IPS-15b (cell line): Measurements from ENCODE around the gene CEP55.

ENCODE experiments used
- H3K27me3 ChIP-seq: one replicate; pipeline ENCODE4 v1.6.1; 2013; ENCODE audit warnings: low read length; ENCODE audit not compliant: control insufficient read depth, insufficient read depth
- H3K36me3 ChIP-seq: one replicate; pipeline ENCODE4 v1.6.1; 2013; ENCODE audit warnings: low read length; ENCODE audit not compliant: control insufficient read depth, insufficient read depth
- H3K4me1 ChIP-seq: one replicate; pipeline ENCODE4 v1.6.1; 2013; ENCODE audit warnings: mild to moderate bottlenecking, low read length; ENCODE audit not compliant: control insufficient read depth, insufficient read depth
- H3K4me3 ChIP-seq: one replicate; pipeline ENCODE4 v1.5.1; 2013; ENCODE audit warnings: low read depth, low read length
- H3K9ac ChIP-seq: one replicate; pipeline ENCODE4 v1.6.1; 2013; ENCODE audit warnings: low read depth, mild to moderate bottlenecking, low read length
- H3K9me3 ChIP-seq: one replicate; pipeline ENCODE4 v1.6.1; 2013; ENCODE audit warnings: mild to moderate bottlenecking, low read length; ENCODE audit not compliant: control insufficient read depth, insufficient read depth

Gene CEP55

GRCh38 chr10:93496322-93497041 lies at the start of gene CEP55:
TSS of gene CEP55 (plus strand) at chr10:93496612. CDS start at chr10:93500052, 3,440 bp downstream.
- Histone ChIP-seq H3K9me3 (no peaks in the 10 kb centered on the region), H3K4me1 (no peaks in the 10 kb centered on the region), H3K4me3 (peak within 1 kb of the TSS; percentile 86), H3K36me3 (no peaks in the 10 kb centered on the region), H3K9ac (peak within 1 kb of the TSS; percentile 63), H3K27me3 (peaks cover 12% of the 10 kb centered on the region)

GRCh38 chr10:93447019-93447418 lies 49.4 kb upstream of the CEP55 start:
- no peak overlapping the region for H3K4me3 ChIP-seq
- H3K27me3 ChIP-seq: no peaks in the 10 kb centered on the region
- H3K4me1 ChIP-seq: peaks cover 13% of the 10 kb centered on the region
- no peaks in the 10 kb centered on the region for H3K9me3 ChIP-seq
- H3K36me3 ChIP-seq: no peaks in the 10 kb centered on the region
- no peak overlapping the region for H3K9ac ChIP-seq

GRCh38 chr10:93447970-93448369 lies 48.4 kb upstream of the CEP55 start:
- Histone ChIP-seq H3K4me1 (peaks cover 13% of the 10 kb centered on the region), H3K9ac (no peak overlapping the region), H3K27me3 (no peaks in the 10 kb centered on the region), H3K9me3 (no peaks in the 10 kb centered on the region), H3K36me3 (no peaks in the 10 kb centered on the region), H3K4me3 (no peak overlapping the region)

- H3K4me1 ChIP-seq: peaks cover 4% of the 10 kb centered on the region
- no peaks in the 10 kb centered on the region for H3K27me3 ChIP-seq
- H3K36me3 ChIP-seq: no peaks in the 10 kb centered on the region
- no peaks in the 10 kb centered on the region for H3K9me3 ChIP-seq
- no peak overlapping the region for H3K9ac ChIP-seq
- H3K4me3 ChIP-seq: no peak overlapping the region
Measured at GRCh38 chr10:93451244-93451947, 45.0 kb upstream of the CEP55 start.

- peaks cover 3% of the 10 kb centered on the region for H3K4me1 ChIP-seq
- no peak overlapping the region for H3K4me3 ChIP-seq
- no peaks in the 10 kb centered on the region for H3K27me3 ChIP-seq
- H3K9me3 ChIP-seq: no peaks in the 10 kb centered on the region
- no peak overlapping the region for H3K9ac ChIP-seq
- no peaks in the 10 kb centered on the region for H3K36me3 ChIP-seq
Measured at GRCh38 chr10:93452143-93452542, 44.3 kb upstream of the CEP55 start.

- Histone ChIP-seq H3K36me3 (no peaks in the 10 kb centered on the region), H3K27me3 (no peaks in the 10 kb centered on the region), H3K4me1 (peaks cover 3% of the 10 kb centered on the region), H3K9ac (no peak overlapping the region), H3K9me3 (no peaks in the 10 kb centered on the region), H3K4me3 (no peak overlapping the region)
Measured at GRCh38 chr10:93454146-93454545, 42.3 kb upstream of the CEP55 start.

- no peaks in the 10 kb centered on the region for H3K36me3 ChIP-seq
- H3K4me3 ChIP-seq: no peak overlapping the region
- no peaks in the 10 kb centered on the region for H3K27me3 ChIP-seq
- H3K9ac ChIP-seq: no peak overlapping the region
- peaks cover 3% of the 10 kb centered on the region for H3K4me1 ChIP-seq
- H3K9me3 ChIP-seq: no peaks in the 10 kb centered on the region
Measured at GRCh38 chr10:93454736-93455135, 41.7 kb upstream of the CEP55 start.

GRCh38 chr10:93456480-93456879 lies 39.9 kb upstream of the CEP55 start:
- H3K4me3 ChIP-seq: no peak overlapping the region
- H3K9me3 ChIP-seq: no peaks in the 10 kb centered on the region
- no peak overlapping the region for H3K9ac ChIP-seq
- H3K36me3 ChIP-seq: no peaks in the 10 kb centered on the region
- H3K4me1 ChIP-seq: peaks cover 3% of the 10 kb centered on the region
- no peaks in the 10 kb centered on the region for H3K27me3 ChIP-seq

GRCh38 chr10:93457511-93457910 lies 38.9 kb upstream of the CEP55 start:
- Histone ChIP-seq H3K9me3 (no peaks in the 10 kb centered on the region), H3K36me3 (no peaks in the 10 kb centered on the region), H3K4me1 (peaks cover 3% of the 10 kb centered on the region), H3K27me3 (no peaks in the 10 kb centered on the region), H3K4me3 (no peak overlapping the region), H3K9ac (no peak overlapping the region)

- H3K9me3 ChIP-seq: no peaks in the 10 kb centered on the region
- no peak overlapping the region for H3K4me3 ChIP-seq
- H3K4me1 ChIP-seq: peaks cover 3% of the 10 kb centered on the region
- H3K36me3 ChIP-seq: no peaks in the 10 kb centered on the region
- H3K27me3 ChIP-seq: no peaks in the 10 kb centered on the region
- H3K9ac ChIP-seq: no peak overlapping the region
Measured at GRCh38 chr10:93458821-93459257, 37.6 kb upstream of the CEP55 start.

- no peaks in the 10 kb centered on the region for H3K27me3 ChIP-seq
- H3K4me1 ChIP-seq: peaks cover 3% of the 10 kb centered on the region
- H3K9me3 ChIP-seq: no peaks in the 10 kb centered on the region
- H3K4me3 ChIP-seq: no peak overlapping the region
- no peak overlapping the region for H3K9ac ChIP-seq
- no peaks in the 10 kb centered on the region for H3K36me3 ChIP-seq
Measured at GRCh38 chr10:93459466-93459865, 36.9 kb upstream of the CEP55 start.
